H7 (cell line): ENCODE data around the gene CIC. TPM values are rescaled to one million over a fixed set of nuclear protein-coding genes. Genes with fewer than 3 reads are reported as not detected.
A peak's percentile ranks its signal among the peaks of the same experiment; 100 is the strongest.
"Not testable (repeated sequence)": the region's sequence is repeated elsewhere in the genome, so short reads cannot be mapped to it uniquely, and the experiment has no call there.

Source experiments
- DNase-seq: peaks from one replicate; pipeline ENCODE4 v3.0.0; 2012
- H3K27me3 ChIP-seq: 2 replicates; pipeline ENCODE4 v1.6.0; 2011; ENCODE audit warnings: mild to moderate bottlenecking, low read length; ENCODE audit not compliant: control insufficient read depth, insufficient read depth
- H3K36me3 ChIP-seq: replicated peaks from 2 replicates; pipeline ENCODE4 v1.5.1; 2011; ENCODE audit warnings: low read length; ENCODE audit not compliant: control insufficient read depth, insufficient read depth
- H3K4me3 ChIP-seq: 2 replicates; pipeline ENCODE4 v1.5.1; 2011; ENCODE audit warnings: low read depth, mild to moderate bottlenecking, control low read depth, low read length, moderate library complexity; ENCODE audit not compliant: insufficient read depth
- total RNA-seq: library from RNA; depleted of rRNA; stranded (reverse); fragments of >200 nt; shearing (Covaris generic); gene quantifications from 2 replicates; pipeline ENCODE4 v1.2.3, GENCODE V29; 2014

Gene CIC
- total RNA-seq, 1 experiment from 2014 or later = 20.1 TPM

DNA sequence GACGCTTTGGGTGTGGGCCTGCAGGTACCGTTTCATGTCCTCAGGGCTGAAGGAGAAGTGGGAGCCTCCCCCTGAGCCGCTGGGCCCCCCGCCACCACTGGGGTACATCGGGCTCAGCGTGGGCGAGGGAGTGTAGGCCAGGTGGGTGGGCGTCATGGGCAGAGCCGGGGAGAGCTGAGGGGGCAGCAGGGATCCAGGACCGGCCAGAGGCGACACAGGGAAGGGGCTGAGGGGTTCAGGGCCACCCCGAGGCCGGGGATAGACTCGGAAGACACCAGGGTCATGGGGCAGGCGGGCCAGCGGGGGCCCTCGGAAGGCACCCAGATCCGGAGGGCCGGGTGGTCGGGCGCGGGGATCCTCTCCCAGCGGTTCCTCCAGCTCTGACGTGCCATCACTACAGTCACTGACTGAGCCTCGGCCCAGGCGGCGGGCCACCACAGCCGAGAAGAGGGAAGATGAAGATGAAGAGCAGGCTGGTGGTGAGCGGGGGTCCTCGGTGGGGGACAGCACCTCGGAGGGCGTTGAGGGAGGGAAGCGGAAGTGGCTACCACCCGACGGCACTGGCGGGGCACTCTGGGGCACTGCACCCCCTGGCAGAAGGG is 19.8 kb upstream of the CIC start:
- no peaks in the 10 kb centered on the region for H3K27me3 ChIP-seq

DNA sequence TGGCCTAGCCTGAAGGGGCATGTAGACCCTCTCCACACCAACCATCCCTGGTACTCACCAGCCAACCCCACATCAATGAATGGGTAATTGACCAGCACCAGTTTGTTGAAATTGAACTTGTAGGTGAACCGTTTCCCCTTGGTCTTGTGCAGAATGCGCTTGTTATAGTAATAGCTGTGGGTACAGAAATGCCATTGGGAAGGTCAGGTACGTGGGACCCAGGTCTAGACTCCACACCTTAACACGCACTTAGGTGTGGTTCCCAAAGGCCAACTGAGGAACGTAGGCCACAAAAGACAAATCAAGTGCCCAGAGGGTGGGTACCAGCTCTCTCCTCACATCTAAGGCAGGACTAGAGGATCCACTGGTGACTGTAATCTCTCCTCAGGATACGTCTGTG is 19.3 kb upstream of the CIC start:
- no peak for DNase-seq
- no peak overlapping the region for H3K4me3 ChIP-seq
- H3K27me3 ChIP-seq = no peaks in the 10 kb centered on the region
- peaks cover 3% of the 10 kb centered on the region for H3K36me3 ChIP-seq

More for the DNA sequence above, 19.8 kb upstream of the CIC start:
- Histone ChIP-seq H3K36me3 (peaks cover 3% of the 10 kb centered on the region), H3K4me3 (no peak overlapping the region)
- peak; percentile 55 for DNase-seq

GRCh38 chr19:42250183-42250665 is 18.8 kb upstream of the CIC start:
- no peak for DNase-seq
- H3K4me3 ChIP-seq = no peak overlapping the region
- H3K27me3 ChIP-seq = no peaks in the 10 kb centered on the region
- peaks cover 3% of the 10 kb centered on the region for H3K36me3 ChIP-seq

- Histone ChIP-seq H3K36me3 (peaks cover 3% of the 10 kb centered on the region), H3K4me3 (no peak overlapping the region), H3K27me3 (no peaks in the 10 kb centered on the region)
- peak; percentile 64 for DNase-seq
Observed at GRCh38 chr19:42250666-42251531, 18.2 kb upstream of the CIC start.

DNA sequence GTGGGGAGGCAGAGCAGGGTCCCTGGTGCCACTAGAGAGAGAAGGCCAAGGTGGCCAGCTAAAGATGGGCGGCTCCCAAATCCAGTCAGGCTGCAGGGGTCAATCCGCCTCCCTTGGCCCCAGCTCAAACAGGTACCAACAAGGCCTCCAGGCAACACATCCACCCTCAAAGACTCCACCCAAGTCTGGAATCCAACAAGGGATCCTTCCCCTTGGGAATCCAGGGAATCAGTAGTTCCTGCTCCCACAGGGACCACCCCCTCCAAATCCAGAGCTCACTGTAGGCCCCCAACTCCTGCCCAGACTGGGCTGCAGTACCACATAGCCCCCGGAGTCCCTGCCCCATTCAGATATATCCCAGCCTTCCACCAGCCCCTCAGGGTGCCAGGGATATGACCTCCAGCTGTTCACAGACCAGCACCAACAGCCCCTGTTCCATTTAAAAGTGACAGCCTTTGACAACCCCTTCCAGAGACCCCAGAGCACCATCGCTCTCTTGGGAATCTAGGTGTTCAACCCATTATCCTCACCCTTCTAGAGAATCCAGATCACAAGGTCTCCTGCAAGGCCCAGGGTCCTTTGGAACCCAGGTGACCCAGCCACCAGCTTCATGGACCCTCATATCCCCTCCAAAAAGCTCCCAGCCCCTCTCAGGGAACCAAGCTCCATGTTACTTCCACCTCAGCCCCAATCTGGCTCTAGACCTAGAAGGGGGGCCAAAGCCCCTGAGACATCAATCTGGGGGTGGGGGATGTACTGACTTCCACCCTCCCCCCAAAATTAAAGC is 17.3 kb upstream of the CIC start:
- H3K36me3 ChIP-seq = peaks cover 3% of the 10 kb centered on the region
- no peak overlapping the region for H3K4me3 ChIP-seq
- no peak for DNase-seq
- H3K27me3 ChIP-seq = no peaks in the 10 kb centered on the region; the same call in 1 of the 2 replicates

- Histone ChIP-seq H3K4me3 (peak overlapping the region; percentile 80), H3K36me3 (peaks cover 3% of the 10 kb centered on the region), H3K27me3 (no peaks in the 10 kb centered on the region; the same call in 1 of the 2 replicates)
- DNase-seq = peak; percentile 70
Observed at GRCh38 chr19:42252365-42253244, 16.4 kb upstream of the CIC start.

DNA sequence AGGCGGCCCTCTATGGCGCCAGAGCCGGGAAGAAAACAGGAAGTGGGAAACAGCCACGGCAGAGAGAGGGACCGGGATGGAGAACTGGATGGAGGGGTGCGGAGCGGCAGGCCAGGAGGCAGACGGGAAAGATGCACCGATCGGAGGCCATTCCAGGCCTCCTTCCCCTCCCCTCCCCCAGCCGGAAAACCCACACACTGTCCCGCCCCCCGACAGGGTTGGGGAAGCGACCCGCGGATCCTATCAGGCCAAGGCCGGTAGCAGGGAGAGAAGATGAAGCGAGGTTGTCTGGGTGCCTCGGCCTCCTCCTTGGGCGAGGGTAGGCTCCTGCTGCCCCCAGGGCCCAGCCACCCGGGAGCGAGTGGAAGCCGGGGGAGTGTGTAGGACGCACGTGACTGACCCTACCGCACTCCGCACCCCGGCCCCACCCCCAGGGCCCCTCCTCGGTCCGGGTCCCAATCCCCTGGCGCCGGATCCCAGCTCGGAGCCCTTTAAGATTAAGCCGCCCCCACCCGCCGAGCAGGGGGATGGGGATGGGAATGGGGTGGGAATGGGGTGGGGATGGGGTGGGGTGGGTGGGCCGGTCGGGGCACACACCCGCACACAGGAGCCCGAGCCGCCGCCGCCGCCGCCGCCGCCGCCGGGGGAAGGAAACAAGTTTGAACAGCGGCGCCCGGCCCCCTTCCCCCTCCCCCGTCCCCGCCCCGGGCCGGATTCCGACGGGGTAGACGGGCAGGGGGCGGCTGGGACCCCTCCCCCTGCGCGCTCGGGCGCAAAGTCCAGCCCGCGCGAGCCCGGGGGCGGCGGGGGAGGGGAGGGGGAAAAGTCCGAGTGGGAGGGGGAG is 15.6 kb upstream of the CIC start:
- peak; percentile 96 for DNase-seq
- Histone ChIP-seq H3K27me3 (no peaks in the 10 kb centered on the region; the same call in 1 of the 2 replicates), H3K4me3 (peak overlapping the region; percentile 99), H3K36me3 (peaks cover 3% of the 10 kb centered on the region)

DNA sequence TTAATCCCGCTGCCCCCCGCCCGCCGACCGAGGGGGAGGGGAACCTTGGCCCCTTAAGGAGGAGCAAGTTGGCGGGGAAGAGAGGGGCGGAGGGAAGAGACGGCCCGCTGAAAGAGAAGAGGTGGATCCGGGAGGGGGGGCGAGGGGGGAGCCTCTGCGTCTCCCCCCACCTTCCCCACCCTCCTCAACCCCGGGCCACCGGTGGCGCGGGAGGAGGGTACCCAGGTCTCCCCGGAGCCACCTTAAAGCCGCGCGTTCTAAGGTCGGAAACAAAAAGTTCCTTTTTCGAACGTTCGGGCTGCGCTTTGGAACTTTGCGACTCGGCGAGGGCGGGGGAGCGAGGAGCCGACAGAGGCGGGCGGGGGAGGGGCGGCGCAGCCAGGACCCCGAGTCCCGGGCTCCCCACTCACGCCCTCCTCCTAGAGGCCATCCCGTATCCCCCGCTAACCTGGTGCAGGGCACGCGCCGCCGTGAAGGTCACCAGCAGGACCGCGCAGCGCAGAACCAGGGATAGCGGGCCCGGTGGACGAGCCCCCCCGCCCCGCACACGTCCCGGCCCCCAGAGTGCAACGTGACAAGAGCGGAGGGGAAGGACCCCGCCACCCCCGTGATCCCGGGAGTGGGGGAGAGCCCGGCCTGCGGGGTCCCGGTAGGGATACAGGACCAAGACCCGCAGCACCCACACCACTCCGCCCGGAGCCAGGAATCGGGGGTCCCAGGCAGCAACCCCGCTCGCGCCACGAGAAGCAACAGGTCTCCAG is 14.8 kb upstream of the CIC start:
- H3K27me3 ChIP-seq = no peaks in the 10 kb centered on the region; the same call in 1 of the 2 replicates
- DNase-seq = peak; percentile 94
- H3K4me3 ChIP-seq = peak overlapping the region; percentile 99
- H3K36me3 ChIP-seq = peaks cover 3% of the 10 kb centered on the region

DNA sequence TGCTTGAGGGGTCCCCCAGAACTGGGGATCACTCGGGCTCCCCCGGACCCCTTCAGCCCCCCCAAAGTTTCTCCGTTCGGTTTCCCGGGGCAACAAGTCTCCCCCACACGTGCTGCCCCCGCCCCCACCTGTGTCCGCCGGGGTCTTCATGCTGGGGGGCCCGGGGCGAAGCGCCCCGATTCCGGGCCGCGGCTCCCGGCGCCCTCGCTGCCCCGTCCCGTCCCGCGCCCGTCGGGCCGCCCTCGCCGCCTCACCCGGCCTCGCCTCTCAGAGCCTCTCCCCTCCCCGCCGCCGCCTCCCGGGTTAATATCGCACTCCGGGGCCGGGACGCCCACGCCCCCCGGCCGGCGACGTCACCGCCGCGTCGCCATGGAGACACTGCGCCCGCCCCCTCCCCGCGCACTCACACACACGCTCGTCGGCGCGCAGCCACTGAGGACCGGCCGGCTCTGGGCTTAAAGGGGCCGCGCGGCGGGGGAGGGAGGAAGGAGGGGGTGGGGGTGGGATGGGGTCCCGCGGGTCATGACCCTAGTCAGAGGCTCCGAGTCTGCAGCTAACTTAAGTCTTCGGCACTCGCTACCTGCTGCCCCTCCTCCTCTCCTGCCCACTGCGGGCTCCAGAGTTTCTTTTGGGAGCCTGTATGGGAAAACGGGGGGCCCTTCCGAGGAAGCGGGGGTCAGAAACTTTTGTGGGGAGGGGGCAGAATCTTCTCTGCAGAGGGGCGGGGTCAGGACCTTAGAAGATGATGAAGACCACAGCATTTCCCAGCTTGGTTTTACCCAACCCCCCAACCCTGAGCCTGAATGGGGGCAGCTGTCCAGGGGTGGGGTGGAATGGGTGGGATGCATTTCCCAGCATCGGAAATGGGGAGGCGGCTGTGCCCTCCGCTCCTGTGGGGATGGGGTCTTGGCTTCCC is 13.9 kb upstream of the CIC start, which contains the start of gene ERF:
TSS of gene ERF (minus strand) at position 279 of the 916 bp plus-strand sequence. CDS start at position 150, 129 bp downstream.
- Histone ChIP-seq H3K36me3 (no peaks in the 10 kb centered on the region), H3K4me3 (peak within 1 kb of the TSS; percentile 99), H3K27me3 (no peaks in the 10 kb centered on the region; the same call in 1 of the 2 replicates)
- DNase-seq = peak; percentile 98

GRCh38 chr19:42255766-42256745 is 13.0 kb upstream of the CIC start:
- DNase-seq = peak; percentile 81
- Histone ChIP-seq H3K27me3 (no peaks in the 10 kb centered on the region; the same call in 1 of the 2 replicates), H3K4me3 (peak overlapping the region; percentile 51), H3K36me3 (no peaks in the 10 kb centered on the region)

DNA sequence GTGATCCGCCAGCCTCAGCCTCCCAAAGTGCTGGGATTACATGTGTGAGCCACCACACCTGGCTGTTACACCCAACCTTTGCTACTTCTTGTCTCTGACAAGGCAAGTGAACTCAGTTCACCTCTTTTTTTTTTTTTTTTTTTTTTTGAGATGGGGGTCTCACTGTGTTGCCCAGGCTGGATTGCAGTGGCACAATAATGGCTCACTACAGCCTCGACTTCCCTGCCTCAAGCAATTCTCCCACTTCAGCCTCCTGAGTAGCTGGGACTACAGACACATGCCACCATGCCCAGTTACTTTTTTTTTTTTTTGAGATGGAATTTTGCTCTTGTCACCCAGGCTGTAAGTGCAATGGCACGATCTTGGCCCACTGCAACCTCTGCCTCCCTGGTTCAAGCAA is 11.2 kb upstream of the CIC start:
- H3K36me3 ChIP-seq, H3K27me3 ChIP-seq, H3K4me3 ChIP-seq, DNase-seq: not testable (repeated sequence)
